ENCODE data around the gene CCDC195. TPM values are rescaled to one million over a fixed set of nuclear protein-coding genes. Genes with fewer than 3 reads are reported as not detected.

CCDC195 gene
- total RNA-seq, 1 experiment from 2014 or later = not detected

- Histone ChIP-seq H3K4me3 (no peak overlapping the region), H3K4me1 (replicated peaks) (no peaks in the 10 kb centered on the region), H3K9me3 (replicated peaks) (no peaks in the 10 kb centered on the region), H3K27ac (no peak overlapping the region), H3K27me3 (replicated peaks) (no peaks in the 10 kb centered on the region), H3K36me3 (no peaks in the 10 kb centered on the region)
- no peak for DNase-seq (ENCODE audit: low read depth in 1 of 2, low spot score in 2 of 2)
These were observed 6.6 kb upstream of the CCDC195 start for GRCh38 chr2:224722770-224723169.

- H3K36me3 ChIP-seq = no peaks in the 10 kb centered on the region
- DNase-seq (ENCODE audit: low read depth in 1 of 2, low spot score in 2 of 2) = no peak
- no peaks in the 10 kb centered on the region for H3K4me1 ChIP-seq (replicated peaks)
- H3K27me3 ChIP-seq (replicated peaks) = no peaks in the 10 kb centered on the region
- no peaks in the 10 kb centered on the region for H3K9me3 ChIP-seq (replicated peaks)
- no peak overlapping the region for H3K4me3 ChIP-seq
- H3K27ac ChIP-seq = no peak overlapping the region
These were observed 6.1 kb upstream of the CCDC195 start for GRCh38 chr2:224722250-224722649.

DNA sequence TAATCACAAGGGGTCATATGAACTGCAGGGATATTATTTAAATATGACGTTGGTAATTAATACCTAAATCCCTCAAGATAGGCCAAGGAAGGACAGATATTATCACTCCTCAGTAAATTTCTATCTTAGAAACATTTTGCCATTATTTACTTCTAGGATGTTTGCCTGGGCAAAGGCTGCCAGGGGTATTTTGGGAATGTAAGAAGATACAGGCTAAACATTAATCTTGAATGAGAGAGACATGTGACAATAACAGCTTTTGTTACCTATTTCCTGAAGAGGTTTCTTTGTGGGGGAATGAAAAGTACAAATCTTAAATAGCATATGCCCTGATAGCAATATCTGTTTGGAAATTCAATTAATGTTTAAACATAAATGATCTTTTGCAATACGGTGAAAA lies 756 bp upstream of the CCDC195 start:
- no peaks in the 10 kb centered on the region for H3K36me3 ChIP-seq
- no peak overlapping the region for H3K4me3 ChIP-seq
- 0 out of 2 replicates have a peak, but pooled peaks cover 3% of the 10 kb centered on the region for H3K9me3 ChIP-seq (replicated peaks)
- H3K27ac ChIP-seq = no peak overlapping the region
- H3K4me1 ChIP-seq (replicated peaks) = no peaks in the 10 kb centered on the region
- DNase-seq (ENCODE audit: low read depth in 1 of 2, low spot score in 2 of 2) = no peak
- H3K27me3 ChIP-seq (replicated peaks) = no peaks in the 10 kb centered on the region

DNA sequence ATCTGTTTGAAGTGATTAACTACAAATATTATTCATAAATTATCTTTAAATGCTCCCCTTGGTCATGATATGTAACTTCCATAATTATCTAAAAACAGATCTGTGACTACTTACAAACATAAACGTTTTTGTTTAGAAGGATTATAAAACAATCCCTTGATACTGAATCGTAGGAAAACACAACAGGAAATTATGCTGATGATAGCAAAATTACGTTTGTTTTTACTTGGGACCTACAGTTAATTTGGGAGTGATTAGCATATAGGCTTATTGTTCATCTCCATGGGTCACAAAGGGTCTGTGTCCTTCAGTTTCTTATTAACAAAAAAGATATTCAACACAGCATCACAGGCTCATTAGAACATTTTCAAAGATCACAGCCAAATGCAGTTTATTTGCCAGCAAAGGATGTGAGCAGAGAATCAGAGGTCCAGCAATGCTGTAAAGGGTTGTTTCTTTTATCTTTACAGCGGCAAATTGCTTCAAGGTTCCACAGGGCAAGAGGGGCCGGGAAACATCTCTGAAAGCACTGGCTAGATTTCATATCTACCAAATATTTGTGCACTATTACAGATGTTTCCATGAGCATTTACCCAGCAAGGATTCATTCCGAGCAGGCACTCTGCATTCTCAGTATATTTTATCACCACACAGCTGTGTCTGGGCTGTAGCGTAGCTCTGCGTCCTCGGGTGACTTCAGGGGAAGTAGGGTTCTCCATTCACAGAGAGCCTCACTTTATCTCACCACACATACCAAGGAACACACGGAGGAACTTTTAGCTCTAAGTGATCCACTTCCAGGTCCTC lies 4.1 kb downstream of the CCDC195 start:
- DNase-seq (ENCODE audit: low read depth in 1 of 2, low spot score in 2 of 2) = no peak
- H3K4me3 ChIP-seq = no peak overlapping the region
- H3K36me3 ChIP-seq = no peaks in the 10 kb centered on the region
- H3K27ac ChIP-seq = no peak overlapping the region
- H3K4me1 ChIP-seq (replicated peaks) = no peaks in the 10 kb centered on the region
- H3K27me3 ChIP-seq (replicated peaks) = no peaks in the 10 kb centered on the region
- H3K9me3 ChIP-seq (replicated peaks) = 0 out of 2 replicates have a peak, but pooled peaks cover 3% of the 10 kb centered on the region

- H3K4me1 ChIP-seq (replicated peaks) = no peaks in the 10 kb centered on the region
- no peak overlapping the region for H3K4me3 ChIP-seq
- no peak for DNase-seq (ENCODE audit: low read depth in 1 of 2, low spot score in 2 of 2)
- no peaks in the 10 kb centered on the region for H3K36me3 ChIP-seq
- H3K9me3 ChIP-seq (replicated peaks) = no peaks in the 10 kb centered on the region
- no peak overlapping the region for H3K27ac ChIP-seq
- no peaks in the 10 kb centered on the region for H3K27me3 ChIP-seq (replicated peaks)
These were observed 4.8 kb downstream of the CCDC195 start for GRCh38 chr2:224711381-224711780.

DNA sequence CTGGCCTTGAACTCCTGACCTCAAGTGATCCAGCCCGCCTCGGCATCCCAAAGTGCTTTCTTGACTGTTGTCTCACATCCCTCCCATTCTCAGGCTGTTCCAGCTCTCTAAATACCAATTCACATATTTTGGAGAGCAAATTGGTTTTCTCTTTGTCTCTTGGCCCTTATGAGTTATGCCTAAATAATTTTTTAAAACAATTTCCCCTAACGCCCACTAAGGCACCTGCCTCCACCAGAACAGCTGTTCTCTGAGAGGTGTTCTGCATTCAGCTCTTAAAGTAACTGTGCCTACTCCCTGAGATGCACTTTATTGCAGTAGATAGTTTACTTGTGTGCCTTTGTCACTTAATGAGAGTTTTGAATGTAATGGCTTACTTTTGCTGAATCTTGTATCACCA lies 6.9 kb downstream of the CCDC195 start:
- Histone ChIP-seq H3K36me3 (no peaks in the 10 kb centered on the region), H3K27ac (no peak overlapping the region), H3K4me1 (replicated peaks) (no peaks in the 10 kb centered on the region), H3K27me3 (replicated peaks) (no peaks in the 10 kb centered on the region), H3K9me3 (replicated peaks) (no peaks in the 10 kb centered on the region), H3K4me3 (no peak overlapping the region)
- no peak for DNase-seq (ENCODE audit: low read depth in 1 of 2, low spot score in 2 of 2)

GRCh38 chr2:224694502-224694901 lies 21.7 kb downstream of the CCDC195 start:
- no peaks in the 10 kb centered on the region for H3K36me3 ChIP-seq
- no peak for DNase-seq (ENCODE audit: low read depth in 1 of 2, low spot score in 2 of 2)
- H3K9me3 ChIP-seq (replicated peaks) = no peaks in the 10 kb centered on the region
- H3K27ac ChIP-seq = no peak overlapping the region
- no peak overlapping the region for H3K4me3 ChIP-seq
- H3K27me3 ChIP-seq (replicated peaks) = no peaks in the 10 kb centered on the region
- H3K4me1 ChIP-seq (replicated peaks) = peaks cover 10% of the 10 kb centered on the region

DNA sequence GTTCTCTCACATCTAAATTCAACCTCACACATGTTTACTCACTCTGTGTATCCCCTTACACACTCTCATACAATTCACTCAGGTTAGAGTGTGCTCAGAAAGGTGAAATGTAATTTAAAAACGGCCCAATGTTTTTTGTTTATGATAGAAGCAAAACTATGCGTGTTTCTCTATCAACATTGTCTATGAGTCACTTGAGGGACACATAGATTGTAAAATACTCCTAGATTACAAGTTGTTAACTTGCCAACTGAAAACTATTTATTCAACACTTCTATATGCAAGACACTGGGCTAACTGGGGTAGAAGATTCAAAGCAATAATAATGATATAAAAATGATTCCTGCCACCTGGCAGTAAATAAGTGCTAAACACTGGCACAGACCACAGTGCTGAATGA lies 24.6 kb downstream of the CCDC195 start:
- Histone ChIP-seq H3K4me3 (no peak overlapping the region), H3K27me3 (replicated peaks) (no peaks in the 10 kb centered on the region), H3K36me3 (no peaks in the 10 kb centered on the region), H3K9me3 (replicated peaks) (no peaks in the 10 kb centered on the region), H3K4me1 (replicated peaks) (peaks cover 10% of the 10 kb centered on the region), H3K27ac (no peak overlapping the region)
- peak in 1 of 2 experiments; percentile 42 for DNase-seq (ENCODE audit: low read depth in 1 of 2, low spot score in 2 of 2)

GRCh38 chr2:224690868-224691267 lies 25.3 kb downstream of the CCDC195 start:
- H3K27ac ChIP-seq = no peak overlapping the region
- H3K4me3 ChIP-seq = no peak overlapping the region
- no peaks in the 10 kb centered on the region for H3K9me3 ChIP-seq (replicated peaks)
- no peak for DNase-seq (ENCODE audit: low read depth in 1 of 2, low spot score in 2 of 2)
- H3K36me3 ChIP-seq = no peaks in the 10 kb centered on the region
- no peaks in the 10 kb centered on the region for H3K27me3 ChIP-seq (replicated peaks)
- peaks cover 10% of the 10 kb centered on the region for H3K4me1 ChIP-seq (replicated peaks)

- Histone ChIP-seq H3K4me1 (replicated peaks) (peaks cover 10% of the 10 kb centered on the region), H3K36me3 (no peaks in the 10 kb centered on the region), H3K27me3 (replicated peaks) (no peaks in the 10 kb centered on the region), H3K9me3 (replicated peaks) (no peaks in the 10 kb centered on the region), H3K27ac (no peak overlapping the region), H3K4me3 (no peak overlapping the region)
- DNase-seq (ENCODE audit: low read depth in 1 of 2, low spot score in 2 of 2) = no peak
These were observed 26.6 kb downstream of the CCDC195 start for GRCh38 chr2:224689539-224689938.

DNA sequence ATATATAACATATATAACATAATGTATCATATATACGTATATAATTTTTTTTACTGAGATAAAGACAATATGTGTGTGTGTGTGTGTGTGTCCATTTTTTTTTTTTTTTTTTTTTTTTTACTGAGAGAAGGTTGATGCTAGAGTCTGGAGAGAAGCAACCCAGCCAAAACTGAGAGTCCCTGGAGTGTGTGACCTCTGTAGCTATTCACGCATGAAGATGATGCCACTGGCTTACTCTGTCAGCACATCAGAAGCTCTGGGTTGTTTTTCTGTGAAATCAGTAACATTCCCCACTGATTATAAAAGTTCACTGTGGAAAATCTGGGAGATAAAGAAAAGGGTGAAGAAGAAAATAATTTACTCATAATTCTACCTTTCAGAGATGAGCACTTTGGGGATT lies 27.2 kb downstream of the CCDC195 start:
- peaks cover 10% of the 10 kb centered on the region for H3K4me1 ChIP-seq (replicated peaks)
- DNase-seq (ENCODE audit: low read depth in 1 of 2, low spot score in 2 of 2) = no peak
- H3K9me3 ChIP-seq (replicated peaks) = no peaks in the 10 kb centered on the region
- H3K27me3 ChIP-seq (replicated peaks) = no peaks in the 10 kb centered on the region
- no peak overlapping the region for H3K27ac ChIP-seq
- H3K36me3 ChIP-seq = no peaks in the 10 kb centered on the region
- no peak overlapping the region for H3K4me3 ChIP-seq

GRCh38 chr2:224687156-224687555 lies 29.0 kb downstream of the CCDC195 start:
- DNase-seq (ENCODE audit: low read depth in 1 of 2, low spot score in 2 of 2) = no peak
- no peaks in the 10 kb centered on the region for H3K36me3 ChIP-seq
- no peak overlapping the region for H3K27ac ChIP-seq

GRCh38 chr2:224685121-224685520 lies 31.0 kb downstream of the CCDC195 start:
- Histone ChIP-seq H3K4me3 (no peak overlapping the region), H3K36me3 (no peaks in the 10 kb centered on the region), H3K9me3 (replicated peaks) (no peaks in the 10 kb centered on the region), H3K27me3 (replicated peaks) (no peaks in the 10 kb centered on the region), H3K27ac (no peak overlapping the region), H3K4me1 (replicated peaks) (no peaks in the 10 kb centered on the region; the same call in 1 of the 2 replicates)
- DNase-seq (ENCODE audit: low read depth in 1 of 2, low spot score in 2 of 2) = no peak

More at GRCh38 chr2:224687156-224687555, 29.0 kb downstream of the CCDC195 start:
- Histone ChIP-seq H3K4me1 (replicated peaks) (peaks cover 10% of the 10 kb centered on the region), H3K4me3 (no peak overlapping the region), H3K27me3 (replicated peaks) (no peaks in the 10 kb centered on the region), H3K9me3 (replicated peaks) (no peaks in the 10 kb centered on the region)

DNA sequence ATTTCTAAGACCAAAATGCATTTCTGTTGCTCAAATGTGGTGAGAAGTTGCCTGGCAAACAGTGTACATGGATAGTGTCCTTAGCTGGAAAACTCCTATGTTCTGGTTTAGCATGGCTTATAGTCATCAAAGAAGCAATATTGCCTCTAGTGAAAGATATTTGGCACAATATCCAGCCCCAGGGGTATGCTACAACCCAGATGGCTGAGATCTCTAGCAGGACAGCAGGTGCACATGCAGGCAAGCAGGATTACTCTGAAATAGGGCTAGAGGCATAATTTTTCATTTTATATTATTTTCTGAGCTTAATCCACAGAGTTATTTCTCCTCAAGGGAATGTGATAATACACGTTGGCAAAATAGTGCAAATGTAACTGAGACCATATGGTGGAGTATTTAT lies 34.0 kb downstream of the CCDC195 start:
- no peaks in the 10 kb centered on the region for H3K9me3 ChIP-seq (replicated peaks)
- no peaks in the 10 kb centered on the region for H3K36me3 ChIP-seq

DNA sequence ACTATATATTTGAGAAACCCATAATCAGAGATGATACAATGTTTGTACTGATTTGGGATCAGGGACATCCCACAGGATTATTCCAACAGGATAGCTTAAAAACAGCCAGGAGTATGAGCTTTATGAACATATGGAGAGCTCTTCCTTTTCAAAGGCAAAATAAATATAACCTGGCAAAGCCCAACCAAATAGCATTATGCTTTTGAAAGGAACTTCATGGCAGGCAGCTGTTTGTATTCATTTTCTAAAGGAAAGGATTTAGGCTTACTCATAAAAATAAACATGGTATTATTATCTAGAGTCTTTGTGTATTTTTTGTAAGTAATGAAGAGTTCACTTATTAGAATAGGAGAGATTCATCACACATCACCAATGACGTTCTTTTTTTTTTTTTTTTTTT lies 44.4 kb downstream of the CCDC195 start:
- Histone ChIP-seq H3K4me3 (no peak overlapping the region), H3K27ac (no peak overlapping the region), H3K27me3 (replicated peaks) (no peaks in the 10 kb centered on the region), H3K4me1 (replicated peaks) (peaks cover 17% of the 10 kb centered on the region), H3K9me3 (replicated peaks) (no peaks in the 10 kb centered on the region), H3K36me3 (no peaks in the 10 kb centered on the region)
- DNase-seq (ENCODE audit: low read depth in 1 of 2, low spot score in 2 of 2) = peak in 1 of 2 experiments; percentile 75

More for the DNA sequence above, 34.0 kb downstream of the CCDC195 start:
- H3K27me3 ChIP-seq (replicated peaks) = no peaks in the 10 kb centered on the region
- peaks cover 23% of the 10 kb centered on the region for H3K4me1 ChIP-seq (replicated peaks)
- no peak overlapping the region for H3K27ac ChIP-seq
- DNase-seq (ENCODE audit: low read depth in 1 of 2, low spot score in 2 of 2) = no peak
- no peak overlapping the region for H3K4me3 ChIP-seq

Data from SJSA1 (cell line).